Measurements from ENCODE around the gene ABCF3.

Gene ABCF3

GRCh38 chr3:184237807-184238206, 51.8 kb downstream of the ABCF3 start:
- H3K4me3 ChIP-seq (ENCODE audit: low read length) = no peak overlapping the region
- TF ChIP-seq ZNF274 (IDR thresholded peaks at IDR 0.05; ENCODE audit: low read depth, low read length) = no peak

DNA sequence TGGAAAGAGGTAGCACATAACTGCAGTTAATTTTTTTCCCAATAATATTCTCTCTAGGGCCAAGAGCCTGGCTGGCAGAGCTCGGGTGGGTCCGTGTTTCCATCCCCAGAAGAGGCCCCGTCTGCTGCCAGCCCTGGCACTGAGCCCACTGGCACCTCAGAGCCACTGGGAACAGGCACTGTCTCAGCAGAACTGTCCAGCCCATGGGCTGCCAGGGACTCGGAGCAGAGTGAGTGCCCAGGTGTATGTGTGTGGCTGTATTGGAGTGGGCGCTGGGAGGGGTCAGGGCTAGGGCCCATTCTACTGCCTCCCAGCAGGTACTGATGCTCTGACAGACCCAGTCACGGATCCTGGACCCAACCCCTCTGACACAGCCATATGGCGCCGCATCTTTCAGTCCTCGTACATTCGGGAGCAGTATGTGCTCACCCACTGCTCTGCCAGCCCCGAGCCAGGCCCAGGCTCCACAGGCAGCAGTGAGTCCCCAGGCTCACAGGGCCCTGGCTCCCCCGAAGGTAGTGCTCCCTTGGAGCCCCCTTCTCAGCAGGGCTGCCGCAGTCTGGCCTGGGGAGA, 52.3 kb downstream of the ABCF3 start:
- TF ChIP-seq ZNF274 (IDR thresholded peaks at IDR 0.05; ENCODE audit: low read depth, low read length) = no peak
- H3K4me3 ChIP-seq (ENCODE audit: low read length) = no peak overlapping the region

GRCh38 chr3:184239221-184239620, 53.2 kb downstream of the ABCF3 start:
- no peak overlapping the region for H3K4me3 ChIP-seq (ENCODE audit: low read length)
- no peak for TF ChIP-seq ZNF274 (IDR thresholded peaks at IDR 0.05; ENCODE audit: low read depth, low read length)

DNA sequence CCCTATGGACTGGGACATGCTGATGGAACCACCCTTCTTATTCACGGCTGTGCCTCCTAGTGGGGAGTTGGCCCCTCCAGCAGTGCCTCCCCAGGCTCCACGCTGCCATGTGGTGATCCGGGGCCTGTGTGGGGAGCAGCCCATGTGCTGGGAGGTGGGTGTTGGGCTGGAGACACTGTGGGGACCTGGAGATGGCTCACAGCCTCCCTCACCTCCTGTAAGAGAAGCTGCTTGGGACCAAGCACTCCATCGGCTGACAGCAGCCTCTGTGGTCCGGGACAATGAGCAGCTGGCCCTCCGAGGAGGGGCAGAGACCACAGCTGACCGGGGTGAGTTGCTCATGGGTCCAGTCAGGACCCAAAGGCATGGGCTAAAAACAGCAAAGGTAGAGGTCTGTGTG, 53.7 kb downstream of the ABCF3 start:
- no peak overlapping the region for H3K4me3 ChIP-seq (ENCODE audit: low read length)

DNA sequence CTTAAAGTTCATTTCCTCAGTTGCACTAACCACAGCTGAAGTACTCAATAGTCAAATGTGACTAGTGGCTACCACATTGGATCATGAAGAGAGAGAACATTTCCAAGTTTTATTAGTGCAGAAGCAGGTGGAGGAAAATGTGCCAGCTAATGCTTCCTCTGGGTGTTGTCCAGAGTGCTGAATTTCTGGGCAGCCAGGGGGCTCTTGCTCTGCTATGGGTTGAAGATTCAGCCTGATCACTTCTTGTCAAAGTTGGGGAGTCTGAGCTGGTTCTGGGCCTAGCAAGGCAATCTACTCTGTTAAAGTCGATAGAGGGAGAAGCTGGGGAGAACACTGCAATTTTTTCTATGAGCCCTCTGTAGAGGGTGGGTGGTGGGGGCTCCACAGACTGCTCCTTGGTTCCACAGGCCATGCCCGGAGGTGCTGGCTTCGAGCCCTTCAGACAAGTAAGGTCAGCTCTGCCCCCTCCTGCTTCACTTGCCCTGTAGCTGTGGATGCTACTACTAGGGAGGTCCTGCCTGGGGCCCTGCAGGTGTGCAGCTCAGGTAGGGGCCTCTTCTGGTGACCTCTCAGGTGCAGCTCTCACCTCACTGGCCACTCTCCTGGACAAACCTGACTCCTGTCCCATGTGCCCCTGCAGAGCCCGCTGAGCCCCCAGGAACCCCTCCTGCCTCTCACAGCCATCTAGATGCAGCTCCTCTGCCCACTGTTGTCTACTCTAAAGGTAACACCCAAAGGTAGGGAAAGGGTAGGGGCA, 54.6 kb downstream of the ABCF3 start:
- TF ChIP-seq ZNF274 (IDR thresholded peaks at IDR 0.05; ENCODE audit: low read depth, low read length) = no peak

More for the DNA sequence above, 53.7 kb downstream of the ABCF3 start:
- TF ChIP-seq ZNF274 (IDR thresholded peaks at IDR 0.05; ENCODE audit: low read depth, low read length) = no peak

GRCh38 chr3:184241141-184241446, 55.1 kb downstream of the ABCF3 start:
- no peak for TF ChIP-seq ZNF274 (IDR thresholded peaks at IDR 0.05; ENCODE audit: low read depth, low read length)
- H3K4me3 ChIP-seq (ENCODE audit: low read length) = no peak overlapping the region

More for the DNA sequence above, 54.6 kb downstream of the ABCF3 start:
- no peak overlapping the region for H3K4me3 ChIP-seq (ENCODE audit: low read length)

- no peak for TF ChIP-seq ZNF274 (IDR thresholded peaks at IDR 0.05; ENCODE audit: low read depth, low read length)
- H3K4me3 ChIP-seq (ENCODE audit: low read length) = no peak overlapping the region
Measured at GRCh38 chr3:184241447-184242296, 55.7 kb downstream of the ABCF3 start.

DNA sequence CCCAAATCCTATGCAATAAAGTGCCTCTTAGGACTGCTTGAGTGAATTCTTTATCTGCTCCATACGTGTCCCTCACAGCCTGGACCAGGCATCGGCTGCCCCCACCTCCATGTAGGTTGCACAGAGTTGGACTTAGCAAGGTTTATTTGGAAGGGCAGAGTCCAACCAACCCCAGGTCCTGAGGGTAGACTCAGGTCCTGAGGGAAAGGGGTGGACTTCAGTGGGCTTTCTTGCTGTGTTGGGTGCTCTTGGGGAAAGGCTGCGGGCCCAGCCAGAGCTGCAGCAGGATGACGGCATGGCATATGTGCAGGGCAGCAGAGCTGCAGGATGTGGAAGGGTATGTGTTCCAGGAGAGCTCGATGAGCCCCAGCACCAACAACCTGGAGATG, 56.3 kb downstream of the ABCF3 start:
- no peak for TF ChIP-seq ZNF274 (IDR thresholded peaks at IDR 0.05; ENCODE audit: low read depth, low read length)
- H3K4me3 ChIP-seq (ENCODE audit: low read length) = no peak overlapping the region
